Cerebellar nuclear complex (tissue), 1 donor: ENCODE measurements around the gene NMRK1.
A peak's percentile ranks its signal among the peaks of the same experiment; 100 is the strongest.

Experiments used
- DNase-seq, 2 experiments: peaks; one replicate each; lab custom pipeline; 2025; lab: John Stamatoyannopoulos, UW

NMRK1 gene

GRCh38 chr9:75101004-75101588 lies 13.1 kb upstream of the NMRK1 start:
- DNase-seq = no peak

- DNase-seq = no peak
These were observed 8.8 kb upstream of the NMRK1 start for GRCh38 chr9:75096796-75097195.

- DNase-seq = no peak
These were observed 4.8 kb upstream of the NMRK1 start for GRCh38 chr9:75092766-75093165.

GRCh38 chr9:75090579-75090978 lies 2.6 kb upstream of the NMRK1 start:
- DNase-seq = no peak

- DNase-seq = no peak
These were observed 1.4 kb upstream of the NMRK1 start for GRCh38 chr9:75089373-75089766.

GRCh38 chr9:75088646-75089372 lies 854 bp upstream of the NMRK1 start:
- DNase-seq = no peak

- DNase-seq = peak in 1 of 2 experiments; percentile 9
These were observed 599 bp downstream of the NMRK1 start for GRCh38 chr9:75087289-75087823.

GRCh38 chr9:75086541-75087288 lies 1.2 kb downstream of the NMRK1 start:
- peak in 1 of 2 experiments; percentile 5 for DNase-seq

- DNase-seq = no peak
These were observed 2.3 kb downstream of the NMRK1 start for GRCh38 chr9:75085640-75086039.

- no peak for DNase-seq
These were observed 3.8 kb downstream of the NMRK1 start for GRCh38 chr9:75084081-75084672.

- peak in 1 of 2 experiments; percentile 40 for DNase-seq
These were observed 4.6 kb downstream of the NMRK1 start for GRCh38 chr9:75083188-75083970.

- DNase-seq = no peak
These were observed 6.3 kb downstream of the NMRK1 start for GRCh38 chr9:75081632-75082031.

GRCh38 chr9:75072895-75073294 lies 15.1 kb downstream of the NMRK1 start:
- DNase-seq = no peak

- no peak for DNase-seq
These were observed 16.3 kb downstream of the NMRK1 start for GRCh38 chr9:75071530-75072122.

- no peak for DNase-seq
These were observed 18.8 kb downstream of the NMRK1 start for GRCh38 chr9:75069171-75069570.

GRCh38 chr9:75067894-75068293 lies 20.1 kb downstream of the NMRK1 start:
- no peak for DNase-seq

- no peak for DNase-seq
These were observed 22.4 kb downstream of the NMRK1 start for GRCh38 chr9:75065510-75065909.

- peak in 1 of 2 experiments; percentile 33 for DNase-seq
These were observed 23.5 kb downstream of the NMRK1 start for GRCh38 chr9:75064307-75065025.

- peak in 1 of 2 experiments; percentile 51 for DNase-seq
These were observed 24.2 kb downstream of the NMRK1 start for GRCh38 chr9:75063556-75064305.

GRCh38 chr9:75061169-75061568 lies 26.8 kb downstream of the NMRK1 start:
- DNase-seq = no peak
